Epithelial cell of esophagus (primary cell): Measurements from ENCODE around the gene USH2A.
A peak's percentile ranks its signal among the peaks of the same experiment; 100 is the strongest.

Experiments
- DNase-seq: peaks from one replicate; pipeline ENCODE4 v3.0.0; 2010; ENCODE audit warnings: low read depth
- H3K4me3 ChIP-seq: 2 replicates; pipeline ENCODE4 v1.5.1; 2011; ENCODE audit warnings: mild to moderate bottlenecking, low read length, control low read depth
- TF ChIP-seq, protein P1 (sequence below): IDR thresholded peaks from 2 replicates; pipeline ENCODE4 v1.5.1; 2011; ENCODE audit warnings: low read depth, mild to moderate bottlenecking, low read length, control low read depth, inconsistent platforms; ENCODE audit not compliant: insufficient read depth; ENCODE audit errors: missing control alignments

Gene USH2A

DNA sequence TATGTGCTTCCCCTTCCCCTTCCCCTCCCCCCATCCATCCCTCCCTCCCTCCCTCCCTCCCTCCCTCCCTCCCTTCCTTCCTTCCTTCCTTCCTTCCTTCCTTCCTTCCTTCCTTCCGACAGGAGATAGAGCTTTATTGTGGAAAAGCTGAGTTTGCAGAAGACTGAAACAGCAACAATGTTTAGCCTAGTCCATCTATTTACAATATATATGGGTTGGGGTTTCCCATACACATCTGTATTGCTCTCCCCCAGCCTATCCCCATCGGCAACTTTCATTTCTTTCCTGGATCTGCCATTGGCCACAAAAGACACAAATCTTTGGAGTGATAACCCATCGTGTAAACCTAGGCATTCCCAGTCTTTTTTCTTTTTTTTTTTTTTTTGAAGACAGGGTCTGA is 222.3 kb downstream of the USH2A start:
- H3K4me3 ChIP-seq, result no peak overlapping the region
- TF ChIP-seq, protein P1, sequence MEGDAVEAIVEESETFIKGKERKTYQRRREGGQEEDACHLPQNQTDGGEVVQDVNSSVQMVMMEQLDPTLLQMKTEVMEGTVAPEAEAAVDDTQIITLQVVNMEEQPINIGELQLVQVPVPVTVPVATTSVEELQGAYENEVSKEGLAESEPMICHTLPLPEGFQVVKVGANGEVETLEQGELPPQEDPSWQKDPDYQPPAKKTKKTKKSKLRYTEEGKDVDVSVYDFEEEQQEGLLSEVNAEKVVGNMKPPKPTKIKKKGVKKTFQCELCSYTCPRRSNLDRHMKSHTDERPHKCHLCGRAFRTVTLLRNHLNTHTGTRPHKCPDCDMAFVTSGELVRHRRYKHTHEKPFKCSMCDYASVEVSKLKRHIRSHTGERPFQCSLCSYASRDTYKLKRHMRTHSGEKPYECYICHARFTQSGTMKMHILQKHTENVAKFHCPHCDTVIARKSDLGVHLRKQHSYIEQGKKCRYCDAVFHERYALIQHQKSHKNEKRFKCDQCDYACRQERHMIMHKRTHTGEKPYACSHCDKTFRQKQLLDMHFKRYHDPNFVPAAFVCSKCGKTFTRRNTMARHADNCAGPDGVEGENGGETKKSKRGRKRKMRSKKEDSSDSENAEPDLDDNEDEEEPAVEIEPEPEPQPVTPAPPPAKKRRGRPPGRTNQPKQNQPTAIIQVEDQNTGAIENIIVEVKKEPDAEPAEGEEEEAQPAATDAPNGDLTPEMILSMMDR, result no peak
- no peak for DNase-seq

DNA sequence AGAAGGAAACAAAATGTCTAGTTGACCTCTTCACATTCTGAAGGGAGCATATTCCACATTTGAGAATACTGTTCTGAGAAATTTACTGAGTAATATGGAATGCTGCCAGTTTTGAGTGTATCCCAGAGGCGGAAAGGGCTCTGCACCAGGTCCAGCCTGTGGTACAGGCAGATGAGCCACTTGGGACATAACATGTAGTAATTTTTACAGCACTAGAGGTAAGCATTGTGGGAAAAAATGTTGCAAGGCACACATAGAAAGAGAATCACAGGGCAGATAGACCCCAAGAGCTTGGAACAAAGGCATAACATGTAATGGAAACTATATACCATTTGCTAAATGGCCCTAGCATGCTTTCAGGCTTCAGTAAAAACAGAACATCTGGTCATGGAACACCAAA is 228.5 kb downstream of the USH2A start:
- no peak overlapping the region for H3K4me3 ChIP-seq
- TF ChIP-seq, protein P1, result no peak
- DNase-seq, result no peak

DNA sequence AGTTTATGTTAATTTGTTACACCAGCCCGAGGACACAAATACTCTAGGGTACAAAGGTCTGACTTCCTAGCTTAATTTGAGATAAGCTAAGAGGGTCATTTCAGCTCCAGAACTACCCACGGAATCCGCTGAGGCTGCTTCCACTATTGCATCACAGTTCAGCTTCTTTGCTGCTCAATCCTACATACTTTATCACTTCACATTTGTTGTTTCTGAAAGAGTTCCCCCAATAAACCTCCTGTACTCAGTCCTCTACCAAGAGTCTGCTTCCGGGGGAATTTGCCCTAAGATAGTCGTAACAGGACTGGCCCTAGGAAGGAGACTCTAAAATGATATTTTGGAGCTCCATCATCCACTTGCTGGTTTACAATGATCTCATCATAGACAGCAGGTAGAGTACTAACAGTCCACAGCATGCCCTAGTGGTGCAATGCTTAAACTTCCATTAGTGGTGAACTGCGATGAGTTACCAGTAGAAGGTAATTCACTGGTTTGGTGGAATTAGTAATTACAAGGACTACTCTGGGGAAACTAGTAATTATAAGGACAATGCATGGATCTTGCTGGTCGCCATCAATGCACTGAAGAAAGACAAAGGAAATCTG is 229.3 kb downstream of the USH2A start:
- H3K4me3 ChIP-seq, result no peak overlapping the region
- TF ChIP-seq, protein P1, result peak; percentile 30
- peak; percentile 17 for DNase-seq

DNA sequence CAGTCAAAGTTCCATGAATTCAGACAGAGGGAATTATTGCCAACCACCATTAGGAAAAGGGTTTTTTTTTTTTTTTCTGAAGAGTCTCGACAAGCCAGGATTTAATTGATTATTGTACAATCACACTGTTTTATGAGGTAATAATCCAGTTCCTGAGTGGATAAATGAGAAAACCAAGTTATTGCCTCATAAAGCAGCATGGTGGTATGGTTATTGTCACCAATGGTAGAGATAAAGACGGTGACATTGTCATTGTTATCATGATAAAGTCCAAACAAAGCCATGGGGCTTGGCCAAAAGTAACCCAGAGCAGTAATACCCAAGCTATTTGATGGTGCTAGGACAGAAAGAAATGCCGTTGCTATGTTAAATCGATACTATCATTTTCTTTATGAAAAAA is 232.8 kb downstream of the USH2A start:
- H3K4me3 ChIP-seq, result no peak overlapping the region
- no peak for DNase-seq
- TF ChIP-seq, protein P1, result no peak

DNA sequence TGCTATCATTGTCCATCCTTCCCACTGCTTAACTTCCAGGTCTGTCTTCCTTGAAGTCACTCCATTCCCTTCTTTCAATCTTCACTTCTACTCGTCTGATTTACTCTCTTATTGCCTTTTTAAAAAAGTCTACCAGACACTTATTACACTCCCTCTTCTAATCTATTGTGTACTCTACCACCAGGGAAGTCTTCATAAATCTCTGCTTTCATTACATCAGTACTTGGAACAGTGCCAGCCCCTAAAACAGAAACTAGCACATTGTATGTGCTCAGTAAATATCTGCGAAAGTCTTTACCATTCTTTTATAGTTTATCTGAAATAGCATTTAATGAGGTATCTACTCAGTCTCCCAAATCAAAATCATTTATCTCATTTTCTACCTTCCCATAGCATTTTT is 236.4 kb downstream of the USH2A start:
- no peak overlapping the region for H3K4me3 ChIP-seq
- peak; percentile 6 for DNase-seq
- TF ChIP-seq, protein P1, result no peak

DNA sequence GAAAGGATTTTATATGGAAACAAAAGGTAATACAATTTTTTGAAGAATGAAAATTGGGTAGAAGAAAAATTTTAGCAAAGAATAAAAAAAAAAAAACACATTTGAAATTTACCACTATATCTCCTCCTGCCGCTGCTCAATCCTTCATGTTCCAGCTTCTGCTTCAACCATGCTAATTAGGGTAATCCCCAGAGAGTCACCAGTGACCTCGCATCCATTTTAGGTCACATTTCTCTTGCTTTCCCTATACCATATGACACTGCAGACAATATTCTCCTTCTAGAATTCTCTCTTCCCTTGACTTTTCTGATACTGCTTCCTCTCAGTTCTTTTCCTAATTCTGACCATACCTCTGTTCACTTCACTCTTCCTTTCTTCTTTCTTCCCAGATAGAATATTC is 237.1 kb downstream of the USH2A start:
- DNase-seq, result no peak
- no peak overlapping the region for H3K4me3 ChIP-seq
- TF ChIP-seq, protein P1, result no peak

DNA sequence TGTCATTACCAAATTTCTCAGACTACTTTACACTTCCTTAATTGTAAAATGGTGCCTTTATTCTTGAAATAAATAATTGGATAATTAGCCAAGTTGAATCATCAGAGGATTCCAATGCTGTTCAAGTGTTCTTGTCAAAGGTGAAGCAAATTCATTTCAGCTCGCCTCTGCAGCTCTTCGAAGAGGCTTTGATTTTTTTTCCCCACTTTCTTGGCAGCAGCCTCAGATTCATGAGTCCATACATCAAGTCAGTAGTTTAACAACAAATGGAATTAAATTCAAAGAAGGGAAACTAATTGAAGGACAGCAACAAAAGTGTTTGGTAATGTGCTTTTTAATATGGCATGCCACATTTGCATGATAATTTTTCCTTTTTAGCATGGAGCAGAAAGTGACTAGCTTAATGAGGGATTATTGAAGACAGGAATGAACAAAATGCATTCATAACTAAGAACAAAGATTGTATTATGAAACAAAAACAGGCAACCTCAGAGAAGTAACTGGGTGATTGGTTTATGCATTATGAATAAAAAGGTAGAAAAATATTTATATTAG is 239.0 kb downstream of the USH2A start:
- no peak overlapping the region for H3K4me3 ChIP-seq
- TF ChIP-seq, protein P1, result no peak
- DNase-seq, result no peak
